NCI-H2196 treated with DMSO at 0.1 percent for 48 hours (cell line): ENCODE measurements around the gene RALGPS1.

ENCODE experiments used
- DNase-seq: peaks from one replicate; lab custom pipeline; 2025; ENCODE audit not compliant: unreplicated experiment; lab: John Stamatoyannopoulos, UW

Gene RALGPS1

DNA sequence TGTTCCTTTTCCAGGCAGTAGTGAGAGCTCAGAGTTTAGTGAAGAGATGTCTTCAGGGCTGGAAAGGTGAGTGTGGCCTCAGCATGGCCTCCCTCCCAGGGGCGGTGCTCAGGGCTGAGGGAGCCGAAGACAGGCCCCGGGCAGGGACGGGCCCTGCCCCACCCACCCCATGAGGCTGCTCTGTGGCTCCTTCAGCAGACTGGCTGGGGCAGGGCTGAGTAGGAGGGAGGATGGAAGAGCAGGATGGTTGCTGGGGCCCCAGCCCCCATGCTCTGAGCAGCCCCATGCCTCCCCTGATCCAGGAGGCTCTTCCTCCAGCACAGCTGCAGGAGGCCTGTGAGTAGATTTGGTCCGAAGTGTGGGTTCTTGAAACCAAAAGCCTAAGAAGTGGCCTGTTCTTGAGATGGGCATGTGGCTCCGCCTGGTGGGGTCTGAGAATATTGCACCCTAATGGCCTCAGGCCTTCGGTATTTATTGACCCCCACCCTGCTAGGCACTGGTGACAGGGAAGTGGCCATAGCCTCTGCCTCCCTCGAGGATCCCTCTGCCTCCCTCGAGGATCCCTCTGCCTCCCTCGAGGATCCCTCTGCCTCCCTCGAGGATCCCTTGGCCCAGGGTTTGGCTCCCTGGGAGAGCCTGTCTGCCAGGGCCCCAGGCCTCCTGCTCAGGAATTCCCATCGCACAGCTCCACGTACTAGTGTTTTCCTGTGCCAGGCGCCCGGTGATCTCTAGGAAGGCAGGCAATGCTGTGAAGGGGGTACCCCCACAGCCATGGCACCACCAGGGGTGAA is 284.6 kb downstream of the RALGPS1 start:
- DNase-seq, result peak; percentile 23

DNA sequence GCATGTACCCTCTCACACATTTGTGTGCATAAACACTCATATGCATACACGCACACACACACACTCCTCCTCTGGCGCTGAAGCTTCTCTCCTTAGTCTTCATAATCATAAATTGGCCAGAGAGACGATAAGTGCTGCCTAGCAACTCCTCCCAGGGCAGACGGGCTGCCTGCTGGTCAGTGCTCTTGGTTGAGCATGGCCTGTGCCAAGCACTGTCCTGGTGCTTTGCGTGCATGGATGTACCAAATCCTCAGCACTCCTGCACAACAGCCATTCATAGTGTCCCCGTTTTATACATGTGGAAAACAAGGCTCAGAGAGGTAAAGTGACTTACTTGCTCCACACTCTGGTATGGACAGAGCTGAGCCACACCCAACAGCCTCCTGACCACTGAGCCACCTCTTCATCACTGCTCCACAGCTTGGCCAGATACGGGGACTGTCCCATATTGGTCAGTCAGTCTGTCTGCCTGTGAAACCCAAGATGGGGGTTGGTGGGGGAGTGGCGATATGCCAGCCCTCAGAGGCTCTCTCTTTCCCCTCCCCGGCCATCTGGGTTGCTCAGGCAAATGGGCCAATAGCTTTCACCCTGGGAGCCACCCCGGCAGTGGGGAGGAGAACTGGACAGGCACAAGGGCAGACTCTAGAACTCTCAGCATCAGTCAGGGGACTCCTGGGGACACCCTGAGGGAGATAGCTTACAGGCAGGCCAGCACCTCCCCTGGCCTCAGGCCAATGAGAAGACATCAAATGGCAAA is 285.7 kb downstream of the RALGPS1 start:
- no peak for DNase-seq

GRCh38 chr9:127201071-127201541 is 286.5 kb downstream of the RALGPS1 start:
- no peak for DNase-seq

- no peak for DNase-seq
These were observed 287.1 kb downstream of the RALGPS1 start for GRCh38 chr9:127201731-127202130.

GRCh38 chr9:127202461-127203169 is 288.0 kb downstream of the RALGPS1 start:
- no peak for DNase-seq

- DNase-seq, result no peak
These were observed 289.2 kb downstream of the RALGPS1 start for GRCh38 chr9:127203681-127204327.

DNA sequence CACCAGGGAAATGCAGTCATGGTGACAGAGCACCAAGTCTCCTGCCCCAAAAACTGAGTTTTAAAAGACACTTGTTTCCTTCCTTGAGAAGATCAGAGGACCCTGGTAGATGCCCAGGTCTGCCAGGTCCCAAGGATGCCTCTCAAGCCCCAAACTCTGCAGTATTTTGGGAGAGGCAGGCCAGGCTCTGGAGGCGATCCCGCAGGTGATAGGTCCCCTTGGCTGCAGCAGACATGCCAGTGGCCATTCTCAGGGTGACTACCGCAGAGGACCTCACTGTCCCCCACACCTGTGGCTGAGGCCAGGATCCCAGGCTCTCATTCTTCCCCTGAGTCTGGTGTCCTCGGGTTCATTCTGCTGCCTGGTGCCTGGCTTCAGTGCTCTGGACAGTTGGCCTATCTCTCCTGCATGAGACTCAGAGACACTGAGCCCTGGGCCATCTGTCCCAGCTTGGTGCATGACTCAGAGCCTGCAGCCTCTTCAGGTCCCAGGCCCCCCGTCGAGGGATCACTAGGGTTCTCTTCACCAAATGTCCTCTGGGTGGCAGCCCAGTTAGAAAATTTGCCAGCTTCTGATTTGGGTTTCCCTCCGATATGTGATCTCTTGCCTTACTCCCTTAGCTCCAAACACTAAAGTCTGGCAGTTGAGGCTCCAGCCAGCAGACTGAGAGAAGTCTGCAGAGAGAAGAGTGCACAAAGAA is 290.3 kb downstream of the RALGPS1 start:
- DNase-seq, result peak; percentile 42

DNA sequence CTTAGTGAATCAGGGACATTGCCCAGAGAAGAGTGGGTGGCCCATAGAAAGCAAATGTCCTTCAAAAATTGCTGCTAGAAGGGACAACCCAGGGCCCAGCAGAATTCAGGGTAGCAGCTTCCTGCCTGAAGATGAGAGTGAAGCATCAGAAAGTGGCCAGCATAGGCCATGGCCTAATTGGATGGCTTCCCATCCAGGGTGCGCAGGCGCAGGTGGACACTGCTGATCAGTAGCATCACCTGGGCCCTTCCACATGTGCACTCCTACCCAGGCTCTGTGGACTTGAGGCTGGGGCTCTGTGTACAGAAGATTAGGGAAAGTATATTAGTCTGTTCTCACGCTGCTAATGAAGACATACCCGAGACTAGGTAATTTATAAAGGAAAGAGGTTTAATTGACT is 291.4 kb downstream of the RALGPS1 start:
- DNase-seq, result no peak

- DNase-seq, result no peak
These were observed 292.1 kb downstream of the RALGPS1 start for GRCh38 chr9:127206666-127207065.

GRCh38 chr9:127207734-127208410 is 293.3 kb downstream of the RALGPS1 start:
- DNase-seq, result no peak

DNA sequence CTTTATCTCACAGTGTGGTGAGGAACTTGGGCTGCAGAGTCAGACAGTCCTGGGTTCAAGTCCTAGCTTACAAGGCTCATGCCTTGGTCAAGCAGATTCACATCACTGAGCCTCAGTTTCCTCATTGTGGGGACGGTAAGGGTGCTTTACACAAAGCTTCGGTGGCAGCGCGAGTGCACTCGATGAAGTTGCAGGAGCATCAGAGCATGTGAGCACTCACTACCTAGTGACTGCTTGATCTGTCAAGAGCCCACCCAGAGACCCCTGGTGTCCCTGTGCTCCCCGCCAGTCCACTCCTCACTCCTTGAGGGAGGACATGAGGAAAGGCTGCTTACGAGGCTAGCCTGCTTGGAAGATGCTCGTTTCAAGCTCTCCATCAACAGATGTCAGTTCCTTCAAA is 293.8 kb downstream of the RALGPS1 start:
- DNase-seq, result no peak

DNA sequence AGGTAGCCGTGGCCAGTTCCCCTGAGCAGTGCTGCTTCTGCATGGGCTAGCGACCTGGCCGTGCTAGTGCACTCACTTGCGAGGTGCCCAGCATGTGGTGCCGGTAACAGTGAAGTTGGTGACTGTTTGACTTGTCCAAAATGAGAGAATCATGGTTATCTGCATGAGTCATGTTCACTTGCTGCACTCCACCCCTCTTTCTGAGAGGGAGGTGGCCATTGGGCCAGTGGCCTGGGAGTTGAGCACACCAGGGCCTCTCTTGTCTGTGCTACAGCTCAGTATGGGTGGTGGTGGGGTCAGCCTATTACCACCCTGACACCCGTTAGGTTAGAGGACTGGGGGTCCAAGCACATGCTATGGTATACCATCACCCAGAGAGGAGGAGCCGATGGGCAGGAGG is 294.6 kb downstream of the RALGPS1 start:
- DNase-seq, result no peak

DNA sequence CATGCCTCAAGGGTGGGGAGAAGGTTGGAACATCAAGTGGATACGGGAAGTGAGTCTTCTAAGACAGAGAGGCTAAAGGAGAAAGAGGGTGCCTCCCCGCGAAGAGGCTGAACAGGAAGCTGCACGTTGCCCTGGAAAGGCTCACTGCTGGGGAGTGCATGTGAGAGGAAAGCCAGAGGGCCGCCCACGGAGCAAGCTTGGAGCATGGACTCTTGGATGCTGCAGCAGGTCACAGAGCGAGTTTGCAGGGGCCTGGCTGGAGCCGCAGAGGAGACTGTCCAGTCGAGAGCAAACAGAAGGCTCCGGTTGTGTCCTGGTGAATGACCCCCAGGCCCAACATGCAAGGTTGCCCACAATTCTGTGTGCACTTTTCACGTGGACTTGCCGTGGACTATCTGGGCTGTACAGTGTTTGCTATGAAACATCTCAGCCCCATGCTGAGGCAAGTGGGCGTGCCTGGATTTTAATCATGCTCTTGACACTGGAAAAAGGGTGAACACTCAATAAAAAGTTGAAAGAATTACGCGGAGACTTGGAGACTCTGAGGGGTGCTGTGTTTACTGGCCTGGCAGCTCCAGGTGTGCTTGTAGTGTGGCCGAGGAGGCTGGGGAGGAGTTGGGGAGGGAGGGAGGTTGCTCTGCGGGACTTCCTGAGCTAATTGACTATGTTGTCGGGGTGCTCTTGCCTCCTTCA is 295.5 kb downstream of the RALGPS1 start:
- DNase-seq, result no peak

DNA sequence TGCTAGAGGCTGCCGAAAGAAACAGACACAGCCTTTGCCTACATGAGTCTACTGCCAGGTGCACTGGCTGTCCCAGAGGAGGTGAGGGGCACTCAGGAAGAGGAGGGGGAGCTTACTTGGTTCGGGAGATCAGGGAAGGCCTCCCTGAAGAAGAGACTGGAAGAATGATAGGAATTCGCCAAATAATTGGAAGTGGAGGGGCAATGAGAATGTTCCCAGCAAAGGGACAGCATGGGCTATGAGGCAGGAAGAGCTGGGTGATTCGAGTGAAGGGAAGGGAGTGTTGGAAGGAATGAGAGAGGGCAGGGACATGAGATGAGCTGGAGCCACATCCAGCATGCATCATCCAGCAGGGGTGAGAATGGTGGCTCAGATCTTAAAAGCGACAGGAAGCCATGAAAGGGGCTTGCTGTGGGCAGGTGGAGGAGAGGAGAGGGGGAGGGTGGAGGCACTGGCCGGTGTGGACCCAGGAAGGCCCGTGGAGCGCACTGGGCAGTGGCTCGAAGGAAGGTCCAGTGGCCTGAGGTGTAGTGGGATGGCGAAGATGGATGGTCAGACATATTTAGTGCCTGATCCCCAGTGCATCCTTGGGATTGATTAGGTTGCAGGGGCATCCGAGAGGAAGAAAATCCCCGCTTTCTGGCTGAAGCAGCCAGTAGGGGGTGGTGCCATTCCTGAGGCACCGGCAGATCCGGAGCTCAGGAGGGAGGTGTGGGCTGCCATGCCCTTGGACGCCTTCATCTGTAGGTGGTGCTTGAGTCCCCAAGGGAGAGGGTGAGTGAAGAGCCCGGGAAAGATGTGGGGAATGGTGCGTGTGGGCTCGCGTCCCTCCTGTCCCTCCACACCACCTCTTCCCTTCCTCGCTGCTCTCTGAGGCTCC is 296.5 kb downstream of the RALGPS1 start:
- no peak for DNase-seq

DNA sequence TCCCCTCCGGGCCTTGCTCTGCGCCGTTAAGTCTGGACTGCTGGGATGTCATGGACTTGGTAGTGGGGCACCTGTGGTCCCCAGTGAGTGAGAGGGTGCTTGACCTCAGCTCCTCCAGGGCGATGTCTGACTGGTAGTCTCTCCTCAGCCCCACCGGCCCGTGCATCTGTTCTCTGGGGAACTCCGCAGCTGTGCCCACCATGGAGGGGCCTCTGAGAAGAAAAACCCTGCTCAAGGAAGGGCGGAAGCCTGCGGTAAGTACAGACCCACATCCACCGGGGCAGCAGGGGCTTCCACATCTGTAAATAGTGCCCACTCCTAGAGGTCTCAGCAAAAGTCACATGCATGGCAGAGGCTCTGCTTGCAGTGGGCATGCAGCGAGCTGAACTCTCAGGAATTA is 297.4 kb downstream of the RALGPS1 start:
- DNase-seq, result no peak

- no peak for DNase-seq
These were observed 297.9 kb downstream of the RALGPS1 start for GRCh38 chr9:127212453-127212852.

DNA sequence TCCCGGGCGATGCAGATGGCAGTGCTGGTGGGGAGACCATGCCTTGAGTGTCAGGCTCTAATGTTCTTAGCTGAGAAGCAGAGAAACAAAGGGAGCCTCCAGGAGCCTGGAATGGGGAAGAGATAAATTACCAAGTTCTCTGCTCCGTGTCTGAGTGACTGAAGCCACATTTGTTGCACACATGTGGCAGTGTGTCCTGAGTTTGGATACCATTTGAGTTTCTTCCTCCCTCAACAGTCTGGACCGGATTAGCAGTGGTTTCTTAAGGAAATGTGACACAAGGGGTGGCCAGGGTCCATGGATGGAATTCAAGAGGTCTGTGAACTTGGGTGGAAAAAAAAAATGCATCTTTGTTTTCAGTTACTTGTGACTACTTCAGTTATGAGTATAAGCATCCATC is 299.3 kb downstream of the RALGPS1 start:
- no peak for DNase-seq
